MV-4-11 (cell line): ENCODE data around the gene CD2AP.

Experiments
- DNase-seq: peaks from one replicate; lab custom pipeline; 2025; lab: John Stamatoyannopoulos, UW

The CD2AP gene

GRCh38 chr6:47634210-47635047 is 156.8 kb downstream of the CD2AP start:
- DNase-seq: peak; percentile 5

GRCh38 chr6:47646689-47647088 is 169.1 kb downstream of the CD2AP start:
- DNase-seq: no peak

GRCh38 chr6:47647188-47647587 is 169.6 kb downstream of the CD2AP start:
- no peak for DNase-seq

GRCh38 chr6:47647626-47648025 is 170.0 kb downstream of the CD2AP start:
- peak; percentile 53 for DNase-seq

- DNase-seq: peak; percentile 45
Observed at GRCh38 chr6:47648031-47648430, 170.4 kb downstream of the CD2AP start.

- DNase-seq: peak; percentile 53
Observed at GRCh38 chr6:47650553-47651432, 173.2 kb downstream of the CD2AP start.

GRCh38 chr6:47651505-47651944 is 173.9 kb downstream of the CD2AP start:
- no peak for DNase-seq

- no peak for DNase-seq
Observed at GRCh38 chr6:47653706-47654105, 176.1 kb downstream of the CD2AP start.

- DNase-seq: peak; percentile 40
Observed at GRCh38 chr6:47654255-47654654, 176.7 kb downstream of the CD2AP start.

- peak; percentile 85 for DNase-seq
Observed at GRCh38 chr6:47655719-47656595, 178.4 kb downstream of the CD2AP start.

GRCh38 chr6:47661960-47662359 is 184.4 kb downstream of the CD2AP start:
- DNase-seq: no peak

- no peak for DNase-seq
Observed at GRCh38 chr6:47663462-47664216, 186.1 kb downstream of the CD2AP start.

GRCh38 chr6:47665112-47665511 is 187.5 kb downstream of the CD2AP start:
- DNase-seq: no peak

GRCh38 chr6:47669684-47670513 is 192.3 kb downstream of the CD2AP start:
- DNase-seq: peak; percentile 10

GRCh38 chr6:47670851-47671250 is 193.3 kb downstream of the CD2AP start:
- DNase-seq: no peak

- no peak for DNase-seq
Observed at GRCh38 chr6:47671777-47672176, 194.2 kb downstream of the CD2AP start.

GRCh38 chr6:47672816-47673215 is 195.2 kb downstream of the CD2AP start:
- no peak for DNase-seq

GRCh38 chr6:47674673-47675072 is 197.1 kb downstream of the CD2AP start:
- no peak for DNase-seq
